ENCODE data around the gene A4GALT. TPM values are rescaled to one million over a fixed set of nuclear protein-coding genes. Genes with fewer than 3 reads are reported as not detected.

A4GALT gene
- total and polyA plus RNA-seq, 2 of the 13 experiments (the other 11 are each of a cell fraction or from before 2014, with no cell fraction given): 0.09 to 1.1 TPM

- TF ChIP-seq ZNF318 (CRISPR knock-in tag; IDR thresholded peaks at IDR 0.05): no peak
- no peak for TF ChIP-seq MED8 (CRISPR knock-in tag; IDR thresholded peaks at IDR 0.05; ENCODE audit: insufficient replicate concordance)
- no peak for TF ChIP-seq ZNF260 (CRISPR knock-in tag; IDR thresholded peaks at IDR 0.05; ENCODE audit: borderline replicate concordance, low read depth)
- no peak for TF ChIP-seq NFYC (CRISPR knock-in tag; IDR thresholded peaks at IDR 0.05)
- TF ChIP-seq CENPX (CRISPR knock-in tag; IDR thresholded peaks at IDR 0.05): no peak
- no peak for TF ChIP-seq ATRX (CRISPR knock-in tag; IDR thresholded peaks at IDR 0.05; ENCODE audit: borderline replicate concordance)
- no peak for TF ChIP-seq FOXP1 (IDR thresholded peaks at IDR 0.05)
- TF ChIP-seq FOXP1 (CRISPR knock-in tag; IDR thresholded peaks at IDR 0.05): no peak
- no peak for TF ChIP-seq SCMH1 (CRISPR knock-in tag; IDR thresholded peaks at IDR 0.05; ENCODE audit: borderline replicate concordance)
- no peak for TF ChIP-seq ZNF546 (CRISPR knock-in tag; conservative IDR thresholded peaks at IDR 0.05)
- TF ChIP-seq ZNF891 (CRISPR knock-in tag; IDR thresholded peaks at IDR 0.05): no peak
- TF ChIP-seq SRSF1 (optimal IDR thresholded peaks at IDR 0.05; ENCODE audit: low read depth, low read length): no peak
- TF ChIP-seq XBP1 (CRISPR knock-in tag; IDR thresholded peaks at IDR 0.05): no peak
- no peak for TF ChIP-seq ZBTB3 (CRISPR knock-in tag; IDR thresholded peaks at IDR 0.05; ENCODE audit: borderline replicate concordance, low read depth)
- TF ChIP-seq HMGXB3 (CRISPR knock-in tag; IDR thresholded peaks at IDR 0.05; ENCODE audit: borderline replicate concordance): no peak
Observed at GRCh38 chr22:42645938-42646568, 74.6 kb downstream of the A4GALT start (continued).

Data from HepG2 (cell line).